K562 (cell line): ENCODE results near the gene LMBRD1.
"Not testable (repeated sequence)": the region's sequence is repeated elsewhere in the genome, so short reads cannot be mapped to it uniquely, and the experiment has no call there.

Experiments
- BACH1 ChIP-seq: fragments of 200-800 bp; sonication (Bioruptor generic); IDR thresholded peaks from 2 replicates; pipeline ENCODE4 v1.6.1; 2016; ENCODE audit warnings: missing genetic modification characterization, missing compliant biosample characterization
- GATA2 ChIP-seq: sonication (generic); formaldehyde crosslinking; IDR thresholded peaks from 2 replicates; pipeline ENCODE4 v1.4.0; 2020; ENCODE audit warnings: mild to moderate bottlenecking, missing genetic modification reagents
- HMG20A ChIP-seq: fragments of 450-650 bp; formaldehyde crosslinking; conservative IDR thresholded peaks from 2 replicates; pipeline ENCODE4 v1.4.0; 2020; ENCODE audit warnings: mild to moderate bottlenecking, mixed read lengths
- NCOA4 ChIP-seq: fragments of 450-650 bp; IDR thresholded peaks from 2 replicates; pipeline ENCODE4 v1.6.1; 2018; ENCODE audit warnings: mild to moderate bottlenecking; ENCODE audit not compliant: partially characterized antibody
- NFXL1 ChIP-seq: fragments of 450-650 bp; formaldehyde crosslinking; IDR thresholded peaks from 2 replicates; pipeline ENCODE4 v1.4.0; 2021; ENCODE audit warnings: mild to moderate bottlenecking
- POLR2A ChIP-seq: fragments of 450-650 bp; conservative IDR thresholded peaks from 2 replicates; pipeline ENCODE4 v1.6.1; 2016
- TF ChIP-seq, protein P1 (sequence below), 3 experiments: IDR thresholded peaks in 2 of 3; conservative IDR thresholded peaks in 1 of 3; 2 replicates each; pipeline ENCODE4 v1.5.1; 2011 to 2012; ENCODE audit warnings: low read length in 3 of 3, mild to moderate bottlenecking in 3 of 3, control low read depth in 2 of 3, improper control_type of control experiment in 1 of 3, inconsistent platforms in 1 of 3, low read depth in 1 of 3, mixed read lengths in 1 of 3, moderate library complexity in 1 of 3; ENCODE audit not compliant: insufficient read depth in 2 of 3

DNA sequence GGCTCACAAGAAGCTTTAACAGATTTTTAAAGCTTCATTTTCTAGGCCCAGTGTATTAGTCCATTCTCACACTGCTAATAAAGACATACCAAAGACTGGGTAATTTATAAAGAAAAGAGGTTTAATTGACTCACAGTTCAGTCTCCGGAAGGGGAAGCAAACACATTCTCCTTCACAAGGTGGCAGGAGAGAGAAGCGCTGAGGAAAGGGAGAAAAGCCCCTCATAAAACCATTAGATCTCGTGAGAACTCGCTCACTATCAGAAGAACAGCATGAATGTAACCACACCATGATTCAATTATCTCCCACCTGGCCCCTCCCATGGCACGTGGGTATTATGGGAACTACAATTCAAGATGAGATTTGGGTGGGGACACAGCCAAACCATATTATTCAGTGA lies 27.5 kb upstream of the LMBRD1 start:
- TF ChIP-seq NFXL1 (CRISPR knock-in tag); GATA2 (CRISPR knock-in tag); NCOA4; POLR2A; BACH1; HMG20A: not testable (repeated sequence)
- TF ChIP-seq, protein P1, sequence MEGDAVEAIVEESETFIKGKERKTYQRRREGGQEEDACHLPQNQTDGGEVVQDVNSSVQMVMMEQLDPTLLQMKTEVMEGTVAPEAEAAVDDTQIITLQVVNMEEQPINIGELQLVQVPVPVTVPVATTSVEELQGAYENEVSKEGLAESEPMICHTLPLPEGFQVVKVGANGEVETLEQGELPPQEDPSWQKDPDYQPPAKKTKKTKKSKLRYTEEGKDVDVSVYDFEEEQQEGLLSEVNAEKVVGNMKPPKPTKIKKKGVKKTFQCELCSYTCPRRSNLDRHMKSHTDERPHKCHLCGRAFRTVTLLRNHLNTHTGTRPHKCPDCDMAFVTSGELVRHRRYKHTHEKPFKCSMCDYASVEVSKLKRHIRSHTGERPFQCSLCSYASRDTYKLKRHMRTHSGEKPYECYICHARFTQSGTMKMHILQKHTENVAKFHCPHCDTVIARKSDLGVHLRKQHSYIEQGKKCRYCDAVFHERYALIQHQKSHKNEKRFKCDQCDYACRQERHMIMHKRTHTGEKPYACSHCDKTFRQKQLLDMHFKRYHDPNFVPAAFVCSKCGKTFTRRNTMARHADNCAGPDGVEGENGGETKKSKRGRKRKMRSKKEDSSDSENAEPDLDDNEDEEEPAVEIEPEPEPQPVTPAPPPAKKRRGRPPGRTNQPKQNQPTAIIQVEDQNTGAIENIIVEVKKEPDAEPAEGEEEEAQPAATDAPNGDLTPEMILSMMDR (IDR thresholded peaks at IDR 0.05 in 2 of 3, conservative IDR thresholded peaks at IDR 0.05 in 1 of 3; ENCODE audit: insufficient read depth in 2 of 3, low read depth in 1 of 3, low read length in 3 of 3): not testable (repeated sequence)
